ENCODE results near the gene TBC1D9B. TPM values are rescaled to one million over a fixed set of nuclear protein-coding genes. Genes with fewer than 3 reads are reported as not detected.

Gene TBC1D9B
- total and polyA plus RNA-seq, 9 of the 15 experiments (the other 6 are each of a cell fraction or from before 2014, with no cell fraction given) = 2.9 to 59.1 (median 33.5) TPM

- TF ChIP-seq CHD7 (IDR thresholded peaks at IDR 0.05; ENCODE audit: low read depth, low read length) = no peak
- no peak for TF ChIP-seq FOXK1 (CRISPR knock-in tag; IDR thresholded peaks at IDR 0.05; ENCODE audit: borderline replicate concordance)
- TF ChIP-seq KLF6 (CRISPR knock-in tag; IDR thresholded peaks at IDR 0.05; ENCODE audit: borderline replicate concordance) = peak; percentile 91
- TF ChIP-seq ZFX (CRISPR knock-in tag; IDR thresholded peaks at IDR 0.05) = peak; percentile 96
- peak; percentile 50; the same call in 1 of the 2 replicates for TF ChIP-seq ZNF785 (CRISPR knock-in tag; IDR thresholded peaks at IDR 0.05)
- TF ChIP-seq EGR1 (conservative IDR thresholded peaks at IDR 0.05) = no peak
- TF ChIP-seq STAT5B (CRISPR knock-in tag; IDR thresholded peaks at IDR 0.05) = no peak
- peak; percentile 38 for TF ChIP-seq JUND (IDR thresholded peaks at IDR 0.05; ENCODE audit: borderline replicate concordance, low read depth, low read length)
- peak; percentile 13; the same call in 2 of the 3 replicates for TF ChIP-seq JUND (tag; IDR thresholded peaks at IDR 0.05; ENCODE audit: borderline replicate concordance, low read depth, low read length)
- TF ChIP-seq ATF1 (CRISPR knock-in tag; IDR thresholded peaks at IDR 0.05) = no peak
- TF ChIP-seq ATF1 (tag; IDR thresholded peaks at IDR 0.05) = no peak
- no peak for TF ChIP-seq HMBOX1 (IDR thresholded peaks at IDR 0.05)
- TF ChIP-seq ZNF668 (CRISPR knock-in tag; IDR thresholded peaks at IDR 0.05) = peak; percentile 91
- TF ChIP-seq ZNF75A (CRISPR knock-in tag; IDR thresholded peaks at IDR 0.05) = no peak
- TF ChIP-seq BMI1 (IDR thresholded peaks at IDR 0.05; ENCODE audit: low read length) = no peak
- TF ChIP-seq ETV6 (IDR thresholded peaks at IDR 0.05; ENCODE audit: borderline replicate concordance in 1 of 2, low read depth in 2 of 2, low read length in 1 of 2) = no peak
- TF ChIP-seq ETV6 (CRISPR knock-in tag; IDR thresholded peaks at IDR 0.05; ENCODE audit: borderline replicate concordance) = no peak
- TF ChIP-seq ZKSCAN1 (IDR thresholded peaks at IDR 0.05; ENCODE audit: low read depth, low read length) = no peak
Observed at GRCh38 chr5:179819296-179820126, 88.2 kb downstream of the TBC1D9B start (continued).

All from K562 (cell line).